Measurements from ENCODE around the gene NDUFS2.
"Not testable (repeated sequence)": the region's sequence is repeated elsewhere in the genome, so short reads cannot be mapped to it uniquely, and the experiment has no call there.

Gene NDUFS2

DNA sequence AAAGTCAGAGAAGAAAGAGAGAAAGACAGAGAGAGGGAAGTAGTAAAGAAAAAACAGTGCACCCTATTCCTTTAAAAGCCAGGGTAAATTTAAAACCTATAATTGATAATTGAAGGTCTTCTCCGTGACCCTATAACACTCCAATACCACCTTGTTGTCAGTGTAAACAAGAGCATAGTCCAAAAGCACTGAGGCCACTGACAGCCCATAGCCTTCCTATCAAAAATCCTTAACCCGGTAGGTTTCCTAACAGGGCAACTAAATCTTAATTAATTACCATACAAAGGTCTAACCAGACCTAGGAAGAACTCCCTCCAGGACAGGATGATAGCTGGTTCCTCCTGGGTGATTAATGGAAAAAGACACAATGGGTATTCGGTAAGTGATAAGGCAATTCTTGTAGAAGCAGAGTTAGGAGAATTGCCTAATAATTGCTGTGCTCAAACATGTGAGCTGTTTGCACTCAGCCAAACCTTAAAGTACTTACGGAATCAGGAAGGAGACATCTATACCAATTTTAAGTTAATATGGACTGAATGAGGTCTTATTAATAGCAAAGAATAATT is 53.9 kb downstream of the NDUFS2 start:
- DNase-seq: not testable (repeated sequence)

DNA sequence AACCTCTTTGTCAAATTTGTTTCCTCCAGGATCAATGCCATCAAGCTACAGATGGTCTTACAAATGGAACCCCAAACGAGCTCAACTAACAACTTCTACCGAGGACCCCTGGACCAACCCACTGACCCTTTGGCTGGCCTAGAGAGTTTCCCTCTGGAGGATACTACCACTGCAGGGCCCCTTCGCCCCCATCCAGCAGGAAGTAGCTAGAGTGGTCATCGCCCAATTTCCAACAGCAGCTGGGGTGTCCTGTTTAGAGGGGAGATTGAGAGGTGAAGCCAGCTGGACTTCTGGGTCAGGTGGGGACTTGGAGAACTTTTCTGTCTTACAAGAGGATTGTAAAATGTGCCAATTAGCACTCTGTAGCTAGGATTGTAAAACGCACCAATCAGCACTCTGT is 54.9 kb downstream of the NDUFS2 start:
- DNase-seq: not testable (repeated sequence)

DNA sequence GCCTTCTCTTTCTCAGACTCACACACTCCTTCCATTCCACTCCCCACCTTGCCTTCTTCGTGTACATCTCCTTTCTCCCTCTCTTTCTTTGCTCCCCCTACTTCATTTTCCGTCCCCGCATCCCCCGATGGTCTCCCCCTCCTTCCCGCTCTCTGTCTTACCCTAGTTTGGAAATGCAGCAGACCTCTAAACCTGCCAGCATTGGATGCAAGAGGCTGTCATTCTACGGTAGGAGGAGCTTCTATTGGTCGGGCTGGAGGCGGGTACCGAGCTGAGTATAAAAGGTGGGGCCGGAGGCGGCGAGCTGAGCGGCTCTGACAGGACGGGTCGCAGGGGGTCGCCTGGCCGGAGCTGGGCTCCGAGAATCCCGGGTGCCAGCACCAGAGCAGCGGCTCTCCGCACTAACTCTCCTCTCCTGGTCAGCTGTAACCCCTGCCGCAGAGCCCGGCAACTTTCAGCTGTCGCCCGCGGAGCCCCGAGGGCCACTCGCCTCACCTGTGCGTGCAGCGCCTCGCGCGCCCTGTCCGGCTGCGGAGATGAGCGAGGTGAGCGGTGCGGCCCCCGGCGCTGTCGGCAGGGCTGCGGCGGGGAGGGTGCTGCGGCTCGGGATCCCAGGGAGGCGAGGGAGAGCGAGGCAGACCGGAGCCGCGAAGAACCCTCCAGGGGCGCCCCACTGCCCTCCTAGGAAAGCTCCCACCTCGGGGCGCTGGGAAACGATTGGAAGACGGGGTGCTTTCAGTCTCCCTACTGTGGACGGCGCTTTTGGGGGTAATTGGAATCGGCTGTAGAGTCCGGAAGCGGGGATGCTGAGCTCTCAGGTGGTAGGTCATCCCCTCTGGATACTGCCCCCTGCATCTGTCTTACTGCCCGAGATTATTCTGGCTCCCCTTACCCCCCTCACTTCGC is 56.5 kb downstream of the NDUFS2 start, which contains the start of gene PCP4L1:
Gene PCP4L1, plus strand, starts transcription at position 307 of the 906 bp plus-strand sequence. Its CDS starts 230 bp downstream, at position 537.
- no peak for DNase-seq

DNA sequence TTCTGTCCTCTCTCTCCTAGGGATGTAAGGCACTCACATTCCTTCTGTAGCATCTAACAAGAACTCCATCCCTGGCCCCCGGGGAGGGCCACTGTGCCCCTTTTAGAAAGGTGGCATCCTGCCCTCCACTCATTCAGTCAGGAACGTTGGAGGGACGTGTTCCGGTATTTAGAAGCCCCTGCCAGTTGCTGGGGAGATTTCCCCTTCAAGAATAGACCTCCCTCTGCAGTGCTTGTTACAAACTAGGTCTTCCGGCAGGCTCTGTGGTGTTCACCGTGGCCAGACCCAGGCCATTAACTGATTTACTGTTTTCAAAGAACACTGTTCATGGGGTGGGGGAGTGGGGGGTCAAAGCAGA is 57.2 kb downstream of the NDUFS2 start:
- no peak for DNase-seq

DNA sequence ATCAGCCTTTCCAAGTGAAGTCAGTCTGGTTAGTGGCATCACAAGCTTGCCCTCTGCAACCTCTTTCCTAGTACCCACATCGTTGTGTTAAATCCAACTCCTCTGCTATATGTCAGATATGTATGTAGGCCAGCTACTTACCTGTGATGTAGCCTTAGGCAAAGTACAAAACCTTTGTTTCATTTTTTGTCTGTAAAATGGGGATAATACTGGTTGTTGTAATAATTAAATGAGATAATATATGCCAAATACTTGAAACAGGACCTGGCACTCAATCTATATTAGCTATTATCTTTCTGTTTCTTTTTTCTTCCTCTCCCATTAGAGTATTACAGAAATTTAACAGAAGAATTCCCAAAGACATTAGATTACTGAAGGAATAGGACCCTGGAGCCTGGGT is 57.6 kb downstream of the NDUFS2 start:
- no peak for DNase-seq

DNA sequence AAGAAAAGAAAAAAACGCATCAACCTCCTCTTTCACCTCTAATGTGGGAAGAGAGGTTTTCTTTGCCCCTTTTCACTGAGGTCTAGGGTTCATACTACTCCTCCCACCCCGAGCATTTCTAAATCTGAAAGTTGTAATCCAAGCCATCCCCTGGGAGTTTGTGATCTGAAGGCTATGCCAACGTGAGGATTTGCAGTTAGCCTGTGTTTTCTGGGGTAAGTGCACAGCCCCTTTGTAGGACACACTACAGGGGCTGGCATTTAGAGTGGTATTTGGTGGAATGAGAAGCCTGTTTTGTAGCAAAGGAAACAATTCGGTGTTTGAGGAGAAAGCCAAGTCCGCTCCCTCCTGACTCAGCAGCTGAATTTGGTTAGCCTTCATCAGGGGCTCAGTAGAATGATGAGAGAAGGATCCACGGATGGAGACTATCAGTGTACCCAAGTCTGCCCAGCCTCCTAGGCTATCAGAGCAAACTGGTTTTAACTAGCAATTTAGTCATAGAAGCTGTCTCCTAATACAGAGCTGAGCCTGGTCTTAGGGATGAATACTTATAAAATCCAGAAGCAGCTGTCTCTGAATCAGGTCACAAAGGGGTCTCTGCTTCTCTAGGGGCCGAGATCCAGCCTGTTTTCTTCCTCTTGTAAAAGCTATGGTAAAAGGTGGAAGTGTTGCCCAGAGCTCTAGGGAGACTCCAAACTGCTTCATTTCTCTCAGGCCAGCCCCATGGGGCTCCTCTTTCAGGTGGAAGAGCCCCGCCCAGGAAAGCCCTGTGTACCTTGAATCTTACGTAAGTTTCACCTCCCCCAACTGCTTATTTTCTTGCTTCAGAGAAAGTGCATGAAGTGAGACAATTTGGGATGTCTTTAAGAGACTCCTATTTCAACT is 58.5 kb downstream of the NDUFS2 start:
- DNase-seq: no peak

DNA sequence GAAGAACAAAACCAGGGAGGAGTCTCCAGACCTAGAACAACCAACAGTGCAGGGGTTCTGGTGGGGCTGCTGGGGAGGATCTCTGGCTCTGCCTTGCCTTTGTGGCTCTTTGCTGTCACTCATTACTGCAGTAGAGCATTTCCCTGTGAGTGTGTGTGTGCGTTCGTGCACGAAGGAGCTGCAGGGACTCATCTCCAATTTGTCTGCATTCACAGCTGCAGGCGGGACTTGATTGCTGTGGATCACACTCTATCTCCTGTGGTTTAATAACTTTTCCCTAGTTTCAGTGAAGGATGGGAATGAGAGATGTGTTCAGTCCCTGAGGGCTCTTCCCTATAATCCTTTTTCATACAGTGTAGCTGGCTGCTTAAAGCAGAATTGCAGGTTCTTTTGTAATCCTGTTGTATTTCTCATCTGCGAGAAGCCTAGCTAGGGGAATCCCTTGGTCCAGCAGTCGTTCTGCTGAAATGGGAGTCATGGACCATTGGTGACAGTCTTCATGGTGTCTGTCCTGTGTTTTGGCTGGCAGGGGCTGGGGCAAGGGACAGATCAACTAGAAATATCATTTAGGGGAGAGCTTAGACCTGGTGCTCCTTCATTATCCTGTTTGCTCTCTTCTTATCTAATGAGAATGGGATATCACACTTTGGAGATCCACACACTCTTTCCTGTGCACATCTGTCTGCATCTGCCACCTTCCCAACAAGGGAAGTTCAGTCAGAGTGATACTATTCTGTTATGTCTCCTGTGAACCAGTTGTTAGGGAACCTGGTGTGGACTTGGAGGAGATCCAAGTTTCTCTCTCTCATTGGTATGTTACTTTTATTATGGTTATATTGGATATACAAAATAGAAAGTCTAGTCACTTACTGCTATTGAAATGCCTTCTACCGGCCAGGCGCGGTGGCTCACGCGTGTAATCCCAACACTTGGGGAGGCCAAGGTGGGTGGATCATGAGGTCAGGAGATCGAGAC is 59.4 kb downstream of the NDUFS2 start:
- no peak for DNase-seq
